Cardiac muscle cell (in vitro differentiated cells and primary cell): ENCODE measurements around the gene SNAPC1. TPM values are rescaled to one million over a fixed set of nuclear protein-coding genes. Genes with fewer than 3 reads are reported as not detected.
"Not testable (repeated sequence)": the region's sequence is repeated elsewhere in the genome, so short reads cannot be mapped to it uniquely, and the experiment has no call there.

Experiments used
- DNase-seq, 2 donors: peaks; one replicate each; pipeline versions ENCODE4 v3.0.0 to v3.0.0-alpha.2; 2010 to 2017; ENCODE audit warnings: low read depth in 1 of 2, low spot score in 1 of 2
- H3K27ac ChIP-seq: fragments of 200-600 bp; sonication (generic); 2 replicates; pipeline ENCODE4 v1.5.1; 2016
- H3K27me3 ChIP-seq: fragments of 200-600 bp; sonication (generic); 2 replicates; pipeline ENCODE4 v1.6.0; 2016; ENCODE audit warnings: control low read depth
- H3K36me3 ChIP-seq: fragments of 200-600 bp; sonication (generic); 2 replicates; pipeline ENCODE4 v1.5.1; 2016; ENCODE audit warnings: control low read depth
- H3K4me1 ChIP-seq: fragments of 200-600 bp; sonication (generic); 2 replicates; pipeline ENCODE4 v1.8.1; 2017; ENCODE audit warnings: low read depth, mild to moderate bottlenecking, mixed run types
- H3K4me3 ChIP-seq: fragments of 200-600 bp; sonication (generic); 2 replicates; pipeline ENCODE4 v1.5.1; 2016; ENCODE audit warnings: mild to moderate bottlenecking
- H3K9me3 ChIP-seq: fragments of 200-600 bp; sonication (generic); 2 replicates; pipeline ENCODE4 v1.5.1; 2017; ENCODE audit warnings: low read depth, mild to moderate bottlenecking, control low read depth
- CTCF ChIP-seq: IDR thresholded peaks from 2 replicates; pipeline ENCODE4 v1.5.1; 2012; ENCODE audit warnings: low read depth, mild to moderate bottlenecking, low read length
- polyA plus RNA-seq: library from polyadenylated mRNA; unstranded; fragments of >200 nt; fragmentation: Nextera tagmentation; extraction: Ambion mirVana; gene quantifications from 2 replicates; pipeline ENCODE4 v1.2.1, GENCODE V29; 2016
- total RNA-seq: library from RNA; depleted of rRNA; stranded (reverse); fragments of >200 nt; gene quantifications from 2 replicates; pipeline ENCODE4 v1.2.3, GENCODE V29; 2016

Gene SNAPC1
- total and polyA plus RNA-seq, 2 experiments from 2014 or later, result 13.0 to 17.3 TPM

- Histone ChIP-seq H3K36me3 (peaks cover 84% of the 10 kb centered on the region), H3K9me3 (no peaks in the 10 kb centered on the region), H3K27me3 (no peaks in the 10 kb centered on the region), H3K27ac (peak overlapping the region; percentile 55), H3K4me3 (no peak overlapping the region), H3K4me1 (peaks cover 9% of the 10 kb centered on the region)
- DNase-seq, result no peak
- TF ChIP-seq CTCF, result no peak
Observed at GRCh38 chr14:61742371-61742770, 19.8 kb upstream of the SNAPC1 start.

- H3K27me3 ChIP-seq, result no peaks in the 10 kb centered on the region
- H3K27ac ChIP-seq, result peak overlapping the region; percentile 59
- no peaks in the 10 kb centered on the region for H3K9me3 ChIP-seq
- no peak overlapping the region for H3K4me3 ChIP-seq
- DNase-seq, result peak in 1 of 2 donors; percentile 64
- H3K36me3 ChIP-seq, result peaks cover 69% of the 10 kb centered on the region
- H3K4me1 ChIP-seq, result peaks cover 23% of the 10 kb centered on the region
- no peak for TF ChIP-seq CTCF
Observed at GRCh38 chr14:61744238-61744637, 18.0 kb upstream of the SNAPC1 start.

GRCh38 chr14:61746346-61746745 is 15.9 kb upstream of the SNAPC1 start:
- H3K36me3 ChIP-seq, result peaks cover 54% of the 10 kb centered on the region
- not testable (repeated sequence) for H3K27me3 ChIP-seq
- peak overlapping the region; percentile 76 for H3K27ac ChIP-seq

GRCh38 chr14:61746881-61747280 is 15.3 kb upstream of the SNAPC1 start:
- Histone ChIP-seq H3K27me3 (no peaks in the 10 kb centered on the region), H3K4me1 (peaks cover 29% of the 10 kb centered on the region), H3K4me3 (peak overlapping the region; percentile 50), H3K9me3 (no peaks in the 10 kb centered on the region), H3K36me3 (peaks cover 49% of the 10 kb centered on the region), H3K27ac (peak overlapping the region; percentile 76)
- TF ChIP-seq CTCF, result no peak
- no peak for DNase-seq

More at GRCh38 chr14:61746346-61746745, 15.9 kb upstream of the SNAPC1 start:
- H3K4me3 ChIP-seq, result peak overlapping the region; percentile 50
- not testable (repeated sequence) for H3K9me3 ChIP-seq, DNase-seq
- H3K4me1 ChIP-seq, result peaks cover 24% of the 10 kb centered on the region

GRCh38 chr14:61747342-61747741 is 14.9 kb upstream of the SNAPC1 start:
- H3K9me3 ChIP-seq, result no peaks in the 10 kb centered on the region
- H3K4me3 ChIP-seq, result peak overlapping the region; percentile 50
- TF ChIP-seq CTCF, result no peak
- peak overlapping the region; percentile 76 for H3K27ac ChIP-seq
- no peaks in the 10 kb centered on the region for H3K27me3 ChIP-seq
- H3K36me3 ChIP-seq, result peaks cover 44% of the 10 kb centered on the region
- peaks cover 33% of the 10 kb centered on the region for H3K4me1 ChIP-seq
- no peak for DNase-seq

GRCh38 chr14:61749264-61749663 is 13.0 kb upstream of the SNAPC1 start:
- Histone ChIP-seq H3K36me3 (peaks cover 27% of the 10 kb centered on the region), H3K9me3 (no peaks in the 10 kb centered on the region), H3K27me3 (no peaks in the 10 kb centered on the region), H3K4me1 (peaks cover 46% of the 10 kb centered on the region), H3K27ac (peak overlapping the region; percentile 76), H3K4me3 (peak overlapping the region; percentile 50)
- no peak for TF ChIP-seq CTCF
- DNase-seq, result peak; percentile 15 to 49
